PC-9 (cell line): ENCODE data around the gene RAB3C. TPM values are rescaled to one million over a fixed set of nuclear protein-coding genes. Genes with fewer than 3 reads are reported as not detected.

Experiments
- BruUV-seq: library from RNA; stranded (reverse); fragments of 400-500 nt; replicated peaks from 2 replicates; lab custom pipeline; 2021; lab: Mats Ljungman, UMichigan
- CTCF ChIA-PET: fragments of 300-600 bp; sonication (Branson Sonifier 250); formaldehyde crosslinking; loops from one replicate; lab custom pipeline; 2022; ENCODE audit warnings: antibody characterized with exemption; lab: Charles Lee
- POLR2A ChIA-PET: fragments of 300-600 bp; sonication (Branson Sonifier 250); formaldehyde crosslinking; loops from one replicate; lab custom pipeline; 2022; ENCODE audit warnings: antibody characterized with exemption; ENCODE audit not compliant: unreplicated experiment; lab: Charles Lee
- DNase-seq, 2 experiments: peaks; one replicate each; pipeline versions ENCODE4 v3.0.0 to v3.0.0-alpha.2; 2015 to 2022; ENCODE audit warnings: mixed read lengths in 1 of 2
- H2AFZ ChIP-seq: fragments of 200-600 bp; sonication (generic); 2 replicates; pipeline ENCODE4 v1.8.1; 2017; ENCODE audit warnings: antibody characterized with exemption
- H3F3A ChIP-seq: fragments of 200-600 bp; sonication (generic); 2 replicates; pipeline ENCODE4 v1.8.1; 2017; ENCODE audit warnings: antibody characterized with exemption, mild to moderate bottlenecking, low read depth; ENCODE audit not compliant: insufficient read depth
- H3K27ac ChIP-seq: fragments of 200-600 bp; sonication (generic); 2 replicates; pipeline ENCODE4 v1.6.1; 2016; ENCODE audit warnings: mixed run types
- H3K27me3 ChIP-seq: fragments of 200-600 bp; sonication (generic); 2 replicates; pipeline ENCODE4 v1.6.1; 2016; ENCODE audit warnings: low read depth, mixed run types; ENCODE audit not compliant: insufficient read depth
- H3K36me3 ChIP-seq: fragments of 200-600 bp; sonication (generic); 2 replicates; pipeline ENCODE4 v1.6.1; 2016; ENCODE audit warnings: low read depth, mixed run types
- H3K4me1 ChIP-seq: fragments of 200-600 bp; sonication (generic); replicated peaks from 2 replicates; pipeline ENCODE4 v1.6.1; 2016; ENCODE audit warnings: mixed run types; ENCODE audit not compliant: insufficient read depth
- H3K4me2 ChIP-seq: fragments of 200-600 bp; sonication (generic); 2 replicates; pipeline ENCODE4 v1.6.1; 2017; ENCODE audit warnings: mixed run types
- H3K4me3 ChIP-seq: fragments of 200-600 bp; sonication (generic); 2 replicates; pipeline ENCODE4 v1.6.1; 2016; ENCODE audit warnings: mixed run types
- H3K79me2 ChIP-seq: fragments of 200-600 bp; sonication (generic); 2 replicates; pipeline ENCODE4 v1.6.1; 2017; ENCODE audit warnings: low read depth, mixed run types
- H3K9me2 ChIP-seq: fragments of 200-600 bp; sonication (generic); 2 replicates; pipeline ENCODE4 v1.8.1; 2017; ENCODE audit warnings: mild to moderate bottlenecking; ENCODE audit not compliant: insufficient read depth
- H3K9me3 ChIP-seq: fragments of 200-600 bp; sonication (generic); 2 replicates; pipeline ENCODE4 v1.8.1; 2016; ENCODE audit warnings: low read depth; ENCODE audit not compliant: insufficient read depth
- H4K20me1 ChIP-seq: fragments of 200-600 bp; sonication (generic); 2 replicates; pipeline ENCODE4 v1.8.1; 2017; ENCODE audit not compliant: insufficient read depth
- EZH2 ChIP-seq: fragments of 200-600 bp; sonication (generic); IDR thresholded peaks from 2 replicates; pipeline ENCODE4 v1.8.0; 2017; ENCODE audit warnings: antibody characterized with exemption, low read depth
- intact Hi-C: fragments of 100-400 bp; cut with micrococcal nuclease; formaldehyde crosslinking; loops from one replicate; pipeline ENCODE4 v1.10.0; 2022; ENCODE audit not compliant: unreplicated experiment
- total RNA-seq: library from RNA; stranded (reverse); gene quantifications from 2 replicates; pipeline ENCODE4 v1.2.3, GENCODE V29; 2021
- TF ChIP-seq, protein P1 (sequence below): fragments of 200-600 bp; sonication (generic); conservative IDR thresholded peaks from 2 replicates; pipeline ENCODE4 v1.6.1; 2017; ENCODE audit warnings: mixed run types, antibody characterized with exemption, mild to moderate bottlenecking, moderate library complexity

Gene RAB3C
- total RNA-seq, 1 experiment from 2014 or later, result not detected

DNA sequence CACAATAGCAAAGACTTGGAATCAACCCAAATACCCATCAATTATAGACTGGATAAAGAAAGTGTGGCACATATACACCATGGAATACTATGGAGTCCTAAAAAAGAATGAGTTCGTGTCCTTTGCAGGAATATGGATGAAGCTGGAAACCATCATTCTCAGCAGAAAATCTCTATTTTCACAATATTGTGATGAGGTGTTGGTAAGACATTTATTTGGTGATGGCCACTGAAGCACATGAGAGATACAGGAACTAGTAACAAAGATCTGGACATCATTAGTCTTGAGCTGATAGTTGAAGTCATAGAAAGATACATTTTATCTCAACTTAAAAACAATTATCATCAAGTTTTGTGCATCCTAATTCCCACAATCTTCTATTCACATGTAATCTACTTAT, 70.6 kb downstream of the RAB3C start:
- ChIA-PET POLR2A (no interaction called here), CTCF (no interaction called here)
- Histone ChIP-seq H3K4me3 (no peak overlapping the region), H3K4me2 (no peak overlapping the region), H3K4me1 (no peaks in the 10 kb centered on the region), H3K36me3 (no peaks in the 10 kb centered on the region), H3K27me3 (peaks cover 1% of the 10 kb centered on the region; the same call in 1 of the 2 replicates), H2AFZ (no peak overlapping the region), H4K20me1 (no peaks in the 10 kb centered on the region), H3K79me2 (no peaks in the 10 kb centered on the region), H3F3A (no peaks in the 10 kb centered on the region), H3K9me3 (no peaks in the 10 kb centered on the region), H3K27ac (no peak overlapping the region), H3K9me2 (no peaks in the 10 kb centered on the region)
- TF ChIP-seq EZH2, result no peak
- TF ChIP-seq, protein P1, sequence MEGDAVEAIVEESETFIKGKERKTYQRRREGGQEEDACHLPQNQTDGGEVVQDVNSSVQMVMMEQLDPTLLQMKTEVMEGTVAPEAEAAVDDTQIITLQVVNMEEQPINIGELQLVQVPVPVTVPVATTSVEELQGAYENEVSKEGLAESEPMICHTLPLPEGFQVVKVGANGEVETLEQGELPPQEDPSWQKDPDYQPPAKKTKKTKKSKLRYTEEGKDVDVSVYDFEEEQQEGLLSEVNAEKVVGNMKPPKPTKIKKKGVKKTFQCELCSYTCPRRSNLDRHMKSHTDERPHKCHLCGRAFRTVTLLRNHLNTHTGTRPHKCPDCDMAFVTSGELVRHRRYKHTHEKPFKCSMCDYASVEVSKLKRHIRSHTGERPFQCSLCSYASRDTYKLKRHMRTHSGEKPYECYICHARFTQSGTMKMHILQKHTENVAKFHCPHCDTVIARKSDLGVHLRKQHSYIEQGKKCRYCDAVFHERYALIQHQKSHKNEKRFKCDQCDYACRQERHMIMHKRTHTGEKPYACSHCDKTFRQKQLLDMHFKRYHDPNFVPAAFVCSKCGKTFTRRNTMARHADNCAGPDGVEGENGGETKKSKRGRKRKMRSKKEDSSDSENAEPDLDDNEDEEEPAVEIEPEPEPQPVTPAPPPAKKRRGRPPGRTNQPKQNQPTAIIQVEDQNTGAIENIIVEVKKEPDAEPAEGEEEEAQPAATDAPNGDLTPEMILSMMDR, result no peak
- no peak for DNase-seq
- intact Hi-C loops, result no loop called here
- no TSS peak for BruUV-seq

DNA sequence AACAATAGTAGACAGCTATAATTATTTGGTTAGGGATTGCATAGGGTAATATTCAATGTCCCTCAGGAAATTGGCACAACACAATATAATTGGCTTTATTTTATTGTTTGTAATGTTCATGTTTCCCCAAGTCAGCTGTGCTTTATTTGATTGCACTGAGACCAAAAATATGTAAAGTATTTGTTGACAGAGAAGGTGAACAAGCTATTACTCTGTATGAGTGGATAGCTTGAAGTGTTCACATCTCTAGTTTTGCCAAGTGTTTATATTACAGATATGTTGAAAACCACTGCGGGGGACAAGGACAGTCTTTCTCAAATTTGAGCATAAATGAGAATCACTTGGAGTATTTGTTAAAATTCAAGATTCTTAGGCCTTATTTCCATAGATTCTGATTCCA, 83.3 kb downstream of the RAB3C start:
- H3K4me3 ChIP-seq, result no peak overlapping the region
- no TSS peak for BruUV-seq
- H3K4me1 ChIP-seq, result no peaks in the 10 kb centered on the region
- H3K27ac ChIP-seq, result no peak overlapping the region
- H3F3A ChIP-seq, result no peaks in the 10 kb centered on the region
- no peaks in the 10 kb centered on the region for H3K79me2 ChIP-seq
- H4K20me1 ChIP-seq, result no peaks in the 10 kb centered on the region
- TF ChIP-seq, protein P1, result no peak
- no peak for TF ChIP-seq EZH2
- no peak for DNase-seq
- ChIA-PET CTCF (no interaction called here), POLR2A (no interaction called here)
- H3K36me3 ChIP-seq, result no peaks in the 10 kb centered on the region
- H3K9me2 ChIP-seq, result no peaks in the 10 kb centered on the region
- intact Hi-C loops, result no loop called here
- H3K4me2 ChIP-seq, result no peak overlapping the region
- H3K9me3 ChIP-seq, result no peaks in the 10 kb centered on the region
- H3K27me3 ChIP-seq, result no peaks in the 10 kb centered on the region
- no peak overlapping the region for H2AFZ ChIP-seq

DNA sequence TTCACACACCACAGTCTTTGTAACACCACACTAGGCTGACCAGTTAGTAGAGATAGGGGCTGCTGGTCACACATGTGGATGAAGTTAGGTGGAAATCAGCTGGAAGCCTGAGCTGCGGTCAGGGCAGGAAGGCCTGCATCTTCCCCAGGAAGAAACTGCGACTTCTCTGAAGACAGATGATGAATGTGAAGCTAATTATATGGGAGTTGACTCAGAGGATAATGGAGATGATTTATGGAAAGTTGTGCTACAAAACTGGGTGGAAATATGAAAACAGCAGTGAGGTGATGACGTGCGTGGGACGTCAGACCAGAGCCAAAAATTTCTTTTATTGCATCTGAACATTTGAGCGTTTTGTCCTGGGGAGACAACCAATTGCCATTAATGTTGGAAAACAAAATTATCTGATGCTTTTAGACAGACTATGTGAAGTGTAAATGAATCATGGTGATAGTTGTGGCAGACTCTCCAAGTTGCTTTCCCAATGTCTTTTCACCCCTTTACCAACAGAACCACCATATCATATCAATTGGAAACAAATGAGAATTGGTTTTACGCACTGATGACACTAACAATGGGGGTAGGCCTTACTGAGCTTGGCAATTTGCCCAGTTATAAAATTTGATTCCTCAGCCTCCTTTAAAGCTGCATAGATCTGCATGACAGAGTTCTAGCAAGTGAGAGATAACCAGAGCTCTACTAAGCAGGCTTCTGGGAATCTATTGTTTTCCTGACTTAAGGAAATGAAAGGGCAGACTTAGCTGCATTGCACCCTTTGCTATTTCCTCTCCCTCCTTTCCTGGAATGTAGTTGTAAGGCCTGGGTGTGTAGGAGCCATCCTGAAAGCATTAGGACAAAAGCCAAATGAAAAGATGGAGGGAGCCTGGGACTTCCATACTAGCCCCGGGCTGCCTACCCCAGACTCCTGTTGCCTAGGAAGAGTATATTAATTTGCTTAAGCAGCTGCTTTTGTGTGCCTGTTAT, 84.0 kb downstream of the RAB3C start:
- Histone ChIP-seq H3K9me2 (no peaks in the 10 kb centered on the region), H3K79me2 (no peaks in the 10 kb centered on the region), H4K20me1 (no peaks in the 10 kb centered on the region), H3K36me3 (no peaks in the 10 kb centered on the region), H3K9me3 (no peaks in the 10 kb centered on the region), H2AFZ (no peak overlapping the region), H3K4me3 (no peak overlapping the region), H3K4me1 (no peaks in the 10 kb centered on the region), H3K27ac (no peak overlapping the region), H3K4me2 (no peak overlapping the region), H3F3A (no peaks in the 10 kb centered on the region), H3K27me3 (no peaks in the 10 kb centered on the region)
- CTCF ChIA-PET, result no interaction called here
- no TSS peak for BruUV-seq
- DNase-seq, result no peak
- TF ChIP-seq, protein P1, result no peak
- TF ChIP-seq EZH2, result no peak
- POLR2A ChIA-PET, result no interaction called here
- intact Hi-C loops, result no loop called here
